ENCODE data around the gene FARS2. TPM values are rescaled to one million over a fixed set of nuclear protein-coding genes. Genes with fewer than 3 reads are reported as not detected.

Gene FARS2
- total and polyA plus RNA-seq, 2 donors (not counting 1 experiment from before 2014, with no cell fraction given) = 33.0 to 35.5 TPM

- H3K9me3 Mint-ChIP-seq (ENCODE audit: insufficient read depth) = no peaks in the 10 kb centered on the region
- H3K4me1 Mint-ChIP-seq = no peaks in the 10 kb centered on the region
- ATAC-seq (ENCODE audit: low read depth) = no peak
- H3K27me3 Mint-ChIP-seq = no peaks in the 10 kb centered on the region
- no peak for DNase-seq
- Histone ChIP-seq H4K20me1 (ENCODE audit: control insufficient read depth, insufficient read depth, low read length, poor library complexity, severe bottlenecking) (no peaks in the 10 kb centered on the region), H3K4me1 (ENCODE audit: control insufficient read depth in 2 of 2, insufficient read depth in 2 of 2, low read length in 2 of 2) (no peaks in the 10 kb centered on the region), H3K27me3 (replicated peaks in 1 of 4; ENCODE audit: control extremely low read depth in 1 of 4, control insufficient read depth in 3 of 4, insufficient read depth in 4 of 4, low read length in 3 of 4) (no peaks in the 10 kb centered on the region), H3K79me2 (ENCODE audit: control insufficient read depth, insufficient read depth, low read length) (no peaks in the 10 kb centered on the region), H3K27ac (ENCODE audit: low read length in 2 of 2) (no peak overlapping the region), H3K4me3 (ENCODE audit: control extremely low read depth in 1 of 5, extremely low read depth in 1 of 5, insufficient read depth in 1 of 5, low read depth in 2 of 5, low read length in 4 of 5) (no peak overlapping the region), H3K9ac (ENCODE audit: low read length) (no peak overlapping the region), H3K9me3 (ENCODE audit: control extremely low read depth in 1 of 3, control insufficient read depth in 2 of 3, insufficient read depth in 1 of 3, low read length in 2 of 3) (no peaks in the 10 kb centered on the region), H3K36me3 (replicated peaks in 1 of 2; ENCODE audit: control extremely low read depth in 1 of 2, control insufficient read depth in 1 of 2, extremely low read depth in 1 of 2, insufficient read depth in 2 of 2, low read length in 1 of 2) (peaks cover 0 to 3% of the 10 kb centered on the region in 2 experiments), H2AFZ (ENCODE audit: insufficient read depth, low read depth, low read length, poor library complexity, severe bottlenecking) (no peak overlapping the region), H3K4me2 (replicated peaks; ENCODE audit: low read depth, low read length, poor library complexity, severe bottlenecking) (no peak overlapping the region)
- intact Hi-C loops (cut with micrococcal nuclease) = no loop called here
- no peak overlapping the region for H3K4me3 Mint-ChIP-seq
- ChIA-PET CTCF (no interaction called here), POLR2A (no interaction called here)
- no peak overlapping the region for H3K27ac Mint-ChIP-seq
- WGBS (ENCODE audit: insufficient coverage) = 88% methylated on average over 5 of the region's 8 CpGs
- no peak for TF ChIP-seq EZH2 (IDR thresholded peaks at IDR 0.05; ENCODE audit: borderline replicate concordance, insufficient read depth, low read depth, low read length, poor library complexity, severe bottlenecking)
- no peak for TF ChIP-seq CTCF (IDR thresholded peaks at IDR 0.05)
Measured at GRCh38 chr6:5540370-5540769, 279.1 kb downstream of the FARS2 start.

- Histone ChIP-seq H3K9me3 (ENCODE audit: control extremely low read depth in 1 of 3, control insufficient read depth in 2 of 3, insufficient read depth in 1 of 3, low read length in 2 of 3) (no peaks in the 10 kb centered on the region), H3K27me3 (replicated peaks in 1 of 4; ENCODE audit: control extremely low read depth in 1 of 4, control insufficient read depth in 3 of 4, insufficient read depth in 4 of 4, low read length in 3 of 4) (no peaks in the 10 kb centered on the region), H3K9ac (ENCODE audit: low read length) (no peak overlapping the region), H3K4me1 (ENCODE audit: control insufficient read depth in 2 of 2, insufficient read depth in 2 of 2, low read length in 2 of 2) (no peaks in the 10 kb centered on the region), H3K4me2 (replicated peaks; ENCODE audit: low read depth, low read length, poor library complexity, severe bottlenecking) (no peak overlapping the region), H3K4me3 (ENCODE audit: control extremely low read depth in 1 of 5, extremely low read depth in 1 of 5, insufficient read depth in 1 of 5, low read depth in 2 of 5, low read length in 4 of 5) (no peak overlapping the region), H3K36me3 (replicated peaks in 1 of 2; ENCODE audit: control extremely low read depth in 1 of 2, control insufficient read depth in 1 of 2, extremely low read depth in 1 of 2, insufficient read depth in 2 of 2, low read length in 1 of 2) (peaks cover 0 to 3% of the 10 kb centered on the region in 2 experiments), H2AFZ (ENCODE audit: insufficient read depth, low read depth, low read length, poor library complexity, severe bottlenecking) (no peak overlapping the region), H4K20me1 (ENCODE audit: control insufficient read depth, insufficient read depth, low read length, poor library complexity, severe bottlenecking) (no peaks in the 10 kb centered on the region), H3K79me2 (ENCODE audit: control insufficient read depth, insufficient read depth, low read length) (no peaks in the 10 kb centered on the region), H3K27ac (ENCODE audit: low read length in 2 of 2) (no peak overlapping the region)
- no peaks in the 10 kb centered on the region for H3K9me3 Mint-ChIP-seq (ENCODE audit: insufficient read depth)
- no peaks in the 10 kb centered on the region for H3K4me1 Mint-ChIP-seq
- intact Hi-C loops (cut with micrococcal nuclease) = no loop called here
- no CpG with 5 or more reads among the region's 3 CpGs for WGBS (ENCODE audit: insufficient coverage)
- TF ChIP-seq CTCF (IDR thresholded peaks at IDR 0.05) = no peak
- no peak for TF ChIP-seq EZH2 (IDR thresholded peaks at IDR 0.05; ENCODE audit: borderline replicate concordance, insufficient read depth, low read depth, low read length, poor library complexity, severe bottlenecking)
- DNase-seq = no peak
- POLR2A ChIA-PET = no interaction called here
- H3K4me3 Mint-ChIP-seq = no peak overlapping the region
- ATAC-seq (ENCODE audit: low read depth) = no peak
- no peak overlapping the region for H3K27ac Mint-ChIP-seq
- CTCF ChIA-PET = no interaction called here
- H3K27me3 Mint-ChIP-seq = no peaks in the 10 kb centered on the region
Measured at GRCh38 chr6:5541025-5541424, 279.7 kb downstream of the FARS2 start.
